ENCODE results near the gene PHTF2.

GRCh38 chr7:77912293-77912692 lies 113.7 kb downstream of the PHTF2 start:
- TF ChIP-seq, protein P1, sequence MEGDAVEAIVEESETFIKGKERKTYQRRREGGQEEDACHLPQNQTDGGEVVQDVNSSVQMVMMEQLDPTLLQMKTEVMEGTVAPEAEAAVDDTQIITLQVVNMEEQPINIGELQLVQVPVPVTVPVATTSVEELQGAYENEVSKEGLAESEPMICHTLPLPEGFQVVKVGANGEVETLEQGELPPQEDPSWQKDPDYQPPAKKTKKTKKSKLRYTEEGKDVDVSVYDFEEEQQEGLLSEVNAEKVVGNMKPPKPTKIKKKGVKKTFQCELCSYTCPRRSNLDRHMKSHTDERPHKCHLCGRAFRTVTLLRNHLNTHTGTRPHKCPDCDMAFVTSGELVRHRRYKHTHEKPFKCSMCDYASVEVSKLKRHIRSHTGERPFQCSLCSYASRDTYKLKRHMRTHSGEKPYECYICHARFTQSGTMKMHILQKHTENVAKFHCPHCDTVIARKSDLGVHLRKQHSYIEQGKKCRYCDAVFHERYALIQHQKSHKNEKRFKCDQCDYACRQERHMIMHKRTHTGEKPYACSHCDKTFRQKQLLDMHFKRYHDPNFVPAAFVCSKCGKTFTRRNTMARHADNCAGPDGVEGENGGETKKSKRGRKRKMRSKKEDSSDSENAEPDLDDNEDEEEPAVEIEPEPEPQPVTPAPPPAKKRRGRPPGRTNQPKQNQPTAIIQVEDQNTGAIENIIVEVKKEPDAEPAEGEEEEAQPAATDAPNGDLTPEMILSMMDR (IDR thresholded peaks at IDR 0.05; ENCODE audit: insufficient read depth, low read length), result no peak
- no peak for TF ChIP-seq POLR2AphosphoS5 (IDR thresholded peaks at IDR 0.05; ENCODE audit: low read depth)
- TF ChIP-seq, protein P2, sequence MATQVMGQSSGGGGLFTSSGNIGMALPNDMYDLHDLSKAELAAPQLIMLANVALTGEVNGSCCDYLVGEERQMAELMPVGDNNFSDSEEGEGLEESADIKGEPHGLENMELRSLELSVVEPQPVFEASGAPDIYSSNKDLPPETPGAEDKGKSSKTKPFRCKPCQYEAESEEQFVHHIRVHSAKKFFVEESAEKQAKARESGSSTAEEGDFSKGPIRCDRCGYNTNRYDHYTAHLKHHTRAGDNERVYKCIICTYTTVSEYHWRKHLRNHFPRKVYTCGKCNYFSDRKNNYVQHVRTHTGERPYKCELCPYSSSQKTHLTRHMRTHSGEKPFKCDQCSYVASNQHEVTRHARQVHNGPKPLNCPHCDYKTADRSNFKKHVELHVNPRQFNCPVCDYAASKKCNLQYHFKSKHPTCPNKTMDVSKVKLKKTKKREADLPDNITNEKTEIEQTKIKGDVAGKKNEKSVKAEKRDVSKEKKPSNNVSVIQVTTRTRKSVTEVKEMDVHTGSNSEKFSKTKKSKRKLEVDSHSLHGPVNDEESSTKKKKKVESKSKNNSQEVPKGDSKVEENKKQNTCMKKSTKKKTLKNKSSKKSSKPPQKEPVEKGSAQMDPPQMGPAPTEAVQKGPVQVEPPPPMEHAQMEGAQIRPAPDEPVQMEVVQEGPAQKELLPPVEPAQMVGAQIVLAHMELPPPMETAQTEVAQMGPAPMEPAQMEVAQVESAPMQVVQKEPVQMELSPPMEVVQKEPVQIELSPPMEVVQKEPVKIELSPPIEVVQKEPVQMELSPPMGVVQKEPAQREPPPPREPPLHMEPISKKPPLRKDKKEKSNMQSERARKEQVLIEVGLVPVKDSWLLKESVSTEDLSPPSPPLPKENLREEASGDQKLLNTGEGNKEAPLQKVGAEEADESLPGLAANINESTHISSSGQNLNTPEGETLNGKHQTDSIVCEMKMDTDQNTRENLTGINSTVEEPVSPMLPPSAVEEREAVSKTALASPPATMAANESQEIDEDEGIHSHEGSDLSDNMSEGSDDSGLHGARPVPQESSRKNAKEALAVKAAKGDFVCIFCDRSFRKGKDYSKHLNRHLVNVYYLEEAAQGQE (IDR thresholded peaks at IDR 0.05; ENCODE audit: insufficient replicate concordance, low read depth), result no peak
- TF ChIP-seq GABPA (IDR thresholded peaks at IDR 0.05; ENCODE audit: low read depth), result no peak
